Spleen (tissue), 7 donors: ENCODE results near the gene NFIB.

Source experiments
- POLR2A ChIP-seq, 3 donors: fragments of 450-650 bp; IDR thresholded peaks; one replicate each; pipeline ENCODE4 v1.5.1; 2017; ENCODE audit warnings: antibody characterized with exemption in 3 of 3, mild to moderate bottlenecking in 1 of 3
- TF ChIP-seq, protein P1 (sequence below), 11 experiments: fragments of 200-600 bp in 7 of 11; fragments of 450-650 bp in 4 of 11; sonication (generic) in 4 of 11; IDR thresholded peaks in 8 of 11; conservative IDR thresholded peaks in 3 of 11; 1 replicate in 7 of 11; 2 replicates in 4 of 11; pipeline versions ENCODE4 v1.4.0 to v1.8.0; 2016 to 2021; ENCODE audit warnings: antibody characterized with exemption in 11 of 11, inconsistent platforms in 4 of 11, mild to moderate bottlenecking in 1 of 11
- donor health status: DM: no; HTN: no; CAD: no; lungs with moderate emphysema.
- donor health status: DM: no; HTN: no; CAD: no.
- donor health status: DM: no; HTN: no; CAD: no.

- TF ChIP-seq POLR2A (IDR thresholded peaks at IDR 0.05) = no peak
- TF ChIP-seq, protein P1, sequence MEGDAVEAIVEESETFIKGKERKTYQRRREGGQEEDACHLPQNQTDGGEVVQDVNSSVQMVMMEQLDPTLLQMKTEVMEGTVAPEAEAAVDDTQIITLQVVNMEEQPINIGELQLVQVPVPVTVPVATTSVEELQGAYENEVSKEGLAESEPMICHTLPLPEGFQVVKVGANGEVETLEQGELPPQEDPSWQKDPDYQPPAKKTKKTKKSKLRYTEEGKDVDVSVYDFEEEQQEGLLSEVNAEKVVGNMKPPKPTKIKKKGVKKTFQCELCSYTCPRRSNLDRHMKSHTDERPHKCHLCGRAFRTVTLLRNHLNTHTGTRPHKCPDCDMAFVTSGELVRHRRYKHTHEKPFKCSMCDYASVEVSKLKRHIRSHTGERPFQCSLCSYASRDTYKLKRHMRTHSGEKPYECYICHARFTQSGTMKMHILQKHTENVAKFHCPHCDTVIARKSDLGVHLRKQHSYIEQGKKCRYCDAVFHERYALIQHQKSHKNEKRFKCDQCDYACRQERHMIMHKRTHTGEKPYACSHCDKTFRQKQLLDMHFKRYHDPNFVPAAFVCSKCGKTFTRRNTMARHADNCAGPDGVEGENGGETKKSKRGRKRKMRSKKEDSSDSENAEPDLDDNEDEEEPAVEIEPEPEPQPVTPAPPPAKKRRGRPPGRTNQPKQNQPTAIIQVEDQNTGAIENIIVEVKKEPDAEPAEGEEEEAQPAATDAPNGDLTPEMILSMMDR (IDR thresholded peaks at IDR 0.05 in 8 of 11, conservative IDR thresholded peaks at IDR 0.05 in 3 of 11) = no peak
These were observed 280.9 kb downstream of the NFIB start for GRCh38 chr9:14033067-14033466.
